GM12878 (cell line): ENCODE results near the gene CIPC. TPM values are rescaled to one million over a fixed set of nuclear protein-coding genes. Genes with fewer than 3 reads are reported as not detected.
A peak's percentile ranks its signal among the peaks of the same experiment; 100 is the strongest.

Source experiments
- ATAC-seq: fragments of 200-7000 bp; cut with Tn5 transposase; 3 replicates; pipeline ENCODE4 v1.9.1; 2020; ENCODE audit warnings: mild to moderate bottlenecking, moderate library complexity
- BruUV-seq: library from RNA; stranded (reverse); fragments of 400-500 nt; replicated peaks from 2 replicates; lab custom pipeline; 2021; lab: Mats Ljungman, UMichigan
- CTCF ChIA-PET: fragments of 300-600 bp; sonication (Branson Sonifier 250); formaldehyde crosslinking; extraction: SDS; loops from one replicate; lab custom pipeline; 2021; ENCODE audit warnings: inconsistent platforms; lab: Yijun Ruan, JAX
- POLR2A ChIA-PET: fragments of 350-600 bp; formaldehyde crosslinking; extraction: SDS; loops from one replicate; lab custom pipeline; 2021; ENCODE audit warnings: inconsistent platforms; lab: Charles Lee
- RAD21 ChIA-PET: fragments of 300-600 bp; sonication (Branson Sonifier 250); formaldehyde crosslinking; loops from one replicate; lab custom pipeline; 2023; ENCODE audit warnings: antibody characterized with exemption; ENCODE audit not compliant: unreplicated experiment; lab: Charles Lee
- SMC1A ChIA-PET: fragments of 300-600 bp; sonication (Branson Sonifier 250); formaldehyde crosslinking; loops from one replicate; lab custom pipeline; 2023; ENCODE audit not compliant: unreplicated experiment, uncharacterized antibody; lab: Charles Lee
- DNase-seq: peaks from one replicate; pipeline ENCODE4 v3.0.0-alpha.2; 2011; ENCODE audit warnings: low read depth, low spot score
- FAIRE-seq: peaks from 3 replicates; lab custom pipeline; 2011; peaks lifted over from hg19 to GRCh38; lab: Jason Lieb, UNC
- H2AFZ ChIP-seq: 2 replicates; pipeline ENCODE4 v1.6.0; 2011; ENCODE audit warnings: low read depth, low read length, control low read depth; ENCODE audit not compliant: control insufficient read depth
- H3K27ac ChIP-seq: 2 replicates; pipeline ENCODE4 v1.5.1; 2011; ENCODE audit warnings: control low read depth; ENCODE audit not compliant: control insufficient read depth, insufficient read depth
- H3K27me3 ChIP-seq, 2 experiments: replicated peaks in 1 of 2; 2 replicates each; pipeline versions ENCODE4 v1.6.0 to v1.6.1; 2011; ENCODE audit warnings: low read length in 1 of 2; ENCODE audit not compliant: control insufficient read depth in 2 of 2, insufficient read depth in 2 of 2
- H3K36me3 ChIP-seq, 2 experiments: 2 replicates each; pipeline ENCODE4 v1.5.1; 2011; ENCODE audit warnings: low read length in 1 of 2; ENCODE audit not compliant: control insufficient read depth in 2 of 2, insufficient read depth in 2 of 2
- H3K4me1 ChIP-seq: 2 replicates; pipeline ENCODE4 v1.6.1; 2011; ENCODE audit warnings: mild to moderate bottlenecking, low read length, moderate library complexity, mixed read lengths; ENCODE audit not compliant: control insufficient read depth, insufficient read depth
- H3K4me2 ChIP-seq: 2 replicates; pipeline ENCODE4 v1.6.0; 2011; ENCODE audit warnings: control low read depth; ENCODE audit not compliant: control insufficient read depth, insufficient read depth
- H3K4me3 ChIP-seq: fragments of 200-600 bp; sonication (generic); 2 replicates; pipeline ENCODE4 v1.5.1; 2016
- H3K79me2 ChIP-seq: 2 replicates; pipeline ENCODE4 v1.6.0; 2011; ENCODE audit warnings: low read length; ENCODE audit not compliant: control insufficient read depth, insufficient read depth
- H3K9ac ChIP-seq: 2 replicates; pipeline ENCODE4 v1.8.0; 2011; ENCODE audit warnings: low read length, control low read depth, mixed read lengths; ENCODE audit not compliant: control insufficient read depth, insufficient read depth
- H3K9me3 ChIP-seq: replicated peaks from 3 replicates; pipeline ENCODE4 v1.5.1; 2011; ENCODE audit warnings: mild to moderate bottlenecking, low read length; ENCODE audit not compliant: control insufficient read depth, insufficient read depth
- H4K20me1 ChIP-seq: 2 replicates; pipeline ENCODE4 v1.6.0; 2011; ENCODE audit not compliant: control insufficient read depth, insufficient read depth
- GATAD2B ChIP-seq: fragments of 450-650 bp; conservative IDR thresholded peaks from 2 replicates; pipeline ENCODE4 v1.6.1; 2017; ENCODE audit warnings: low read depth, mild to moderate bottlenecking, moderate library complexity
- IKZF1 ChIP-seq: fragments of 450-650 bp; conservative IDR thresholded peaks from 2 replicates; pipeline ENCODE4 v1.6.1; 2017; ENCODE audit warnings: antibody characterized with exemption, mild to moderate bottlenecking
- KDM1A ChIP-seq: fragments of 200-600 bp; sonication (generic); IDR thresholded peaks from 2 replicates; pipeline ENCODE4 v1.6.1; 2016; ENCODE audit warnings: borderline replicate concordance
- MTA2 ChIP-seq: fragments of 450-650 bp; IDR thresholded peaks from 2 replicates; pipeline ENCODE4 v1.6.1; 2016; ENCODE audit warnings: low read depth, mild to moderate bottlenecking, moderate library complexity
- POLR2A ChIP-seq: IDR thresholded peaks from 2 replicates; pipeline ENCODE4 v1.6.1; 2011; ENCODE audit warnings: low read depth, mild to moderate bottlenecking, low read length
- RUNX3 ChIP-seq: IDR thresholded peaks from 2 replicates; pipeline ENCODE4 v1.6.1; 2012; ENCODE audit warnings: low read length, inconsistent platforms
- ZNF384 ChIP-seq: IDR thresholded peaks from 2 replicates; pipeline ENCODE4 v1.6.1; 2012; ENCODE audit warnings: low read depth, mild to moderate bottlenecking, low read length, improper control_type of control experiment, borderline replicate concordance
- WGBS: methylation state at CpG from one replicate; pipeline ENCODE4 v1.1.6; 2016; ENCODE audit warnings: low lambda C conversion rate; ENCODE audit not compliant: insufficient replicate concordance, insufficient coverage; ENCODE audit errors: missing lambda C conversion rate; 5-methylcytosine and 5-hydroxymethylcytosine counted together
- in situ Hi-C: fragments of 300-500 bp; cut with MboI; formaldehyde crosslinking; loops from 9 replicates; pipeline ENCODE4 v1.14.3; 2018; ENCODE audit warnings: mixed read lengths
- intact Hi-C: fragments of 100-400 bp; cut with micrococcal nuclease; formaldehyde crosslinking; loops from one replicate; pipeline ENCODE4 v1.14.2; 2022; ENCODE audit not compliant: unreplicated experiment
- polyA plus RNA-seq, 11 experiments: library from polyadenylated mRNA; depleted of rRNA in 4 of 11; unstranded in 6 of 11; stranded (reverse) in 5 of 11; fragments of >200 nt; fragmentation: Nextera tagmentation in 4 of 11; fragmentation: Illumina TruSeq in 1 of 11; extraction: Ambion mirVana in 4 of 11; extraction: Trizol in 1 of 11; gene quantifications; 1 replicate in 1 of 11; 2 replicates in 10 of 11; pipeline versions ENCODE4 v1.2.1 to v1.2.3, GENCODE V29; 2011 to 2016; ENCODE audit warnings: inconsistent platforms in 2 of 11, missing spikeins in 2 of 11, low read depth in 1 of 11
- total RNA-seq, 4 experiments: library from RNA; depleted of rRNA in 3 of 4; stranded (reverse); fragments of >200 nt in 3 of 4; fragmentation: Illumina TruSeq in 1 of 4; extraction: Trizol in 1 of 4; gene quantifications; 2 replicates each; pipeline versions ENCODE4 v1.2.1 to v1.2.3, GENCODE V29; 2013 to 2021

CIPC gene
- total and polyA plus RNA-seq, 10 of the 15 experiments (the other 5 are each of a cell fraction or from before 2014, with no cell fraction given) = 5.6 to 29.5 (median 16.5) TPM

DNA sequence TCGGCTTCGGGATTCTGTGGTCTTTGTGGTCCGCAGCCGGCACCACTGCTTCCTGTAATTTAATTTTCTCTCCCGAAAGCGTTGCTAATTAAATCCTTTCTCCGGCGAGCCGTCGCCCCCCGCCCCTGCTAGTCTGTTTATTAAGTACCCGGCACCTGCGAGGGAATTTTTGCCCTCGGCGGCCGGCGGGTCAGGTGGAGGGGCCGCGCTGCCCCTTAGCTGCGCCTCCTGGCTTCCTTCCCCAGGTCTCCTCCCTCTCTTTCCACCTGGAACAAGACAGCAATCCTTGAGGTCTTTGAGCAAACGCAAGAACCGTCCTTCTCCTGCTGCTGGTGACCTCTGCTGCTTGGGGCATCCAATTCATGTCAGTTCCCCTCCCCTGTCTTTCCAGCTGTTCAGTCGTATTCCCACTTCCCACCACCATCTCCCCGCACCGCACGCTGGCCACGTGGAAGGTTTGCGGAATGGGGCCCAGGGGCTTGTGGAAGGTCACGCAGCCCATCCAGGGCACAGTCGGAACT is 27.3 kb downstream of the CIPC start:
- POLR2A ChIA-PET = no interaction called here
- in situ Hi-C loops = no loop called here
- 35% methylated on average over 30 of the region's 30 CpGs for WGBS
- Histone ChIP-seq H3K79me2 (no peaks in the 10 kb centered on the region), H3K27ac (no peak overlapping the region), H4K20me1 (no peaks in the 10 kb centered on the region), H3K27me3 (peaks cover 6 to 7% of the 10 kb centered on the region in 2 experiments; a peak in 2 of 4 replicates), H2AFZ (no peak overlapping the region; the same call in 1 of the 2 replicates), H3K36me3 (no peaks in the 10 kb centered on the region), H3K9ac (no peak overlapping the region), H3K4me3 (no peak overlapping the region; the same call in 1 of the 2 replicates), H3K4me1 (peaks cover 43% of the 10 kb centered on the region), H3K4me2 (peak overlapping the region; percentile 90), H3K9me3 (no peaks in the 10 kb centered on the region)
- CTCF ChIA-PET = interaction anchor here (0.8 to 21.2 kb wide), 8 partner anchors 10 to 251 kb away, joined by 3 to 445 read pairs (median 12); partner anchors contain the start of gene CIPC
- intact Hi-C loops = no loop called here
- FAIRE-seq (no peak), ATAC-seq (no peak), DNase-seq (no peak)
- TF ChIP-seq POLR2A (no peak), GATAD2B (peak; percentile 17; the same call in 1 of the 2 replicates), IKZF1 (peak; percentile 18; the same call in 1 of the 2 replicates), KDM1A (no peak), ZNF384 (no peak), MTA2 (no peak), RUNX3 (peak; percentile 16; the same call in 1 of the 2 replicates)
- RAD21 ChIA-PET = interaction anchor here (0.8 to 2.6 kb wide), 6 partner anchors 29 to 183 kb away, joined by 3 to 14 read pairs (median 6); no protein-coding TSS in a partner anchor
- no TSS peak for BruUV-seq
- SMC1A ChIA-PET = interaction anchor here (1.6 to 20.2 kb wide), 3 partner anchors 24 to 55 kb away, joined by 8 to 428 read pairs (median 14); partner anchors contain the start of gene CIPC
